MM.1S (cell line): Measurements from ENCODE around the gene DONSON.

Experiments
- CTCF ChIP-seq: fragments of 300-600 bp; sonication (generic); IDR thresholded peaks from 2 replicates; pipeline ENCODE4 v1.5.1; 2016; ENCODE audit warnings: antibody characterized with exemption, low read length, mixed read lengths
- EZH2 ChIP-seq: fragments of 300-600 bp; sonication (generic); optimal IDR thresholded peaks from 2 replicates; pipeline ENCODE3; 2017; ENCODE audit warnings: low read depth, mild to moderate bottlenecking, antibody characterized with exemption, low read length, mixed read lengths
- EZH2phosphoT487 ChIP-seq: fragments of 300-600 bp; sonication (generic); IDR thresholded peaks from 2 replicates; pipeline ENCODE4 v1.6.1; 2018; ENCODE audit warnings: antibody characterized with exemption, low read length

- TF ChIP-seq EZH2phosphoT487 (no peak), CTCF (no peak), EZH2 (no peak)
Observed at GRCh38 chr21:33554982-33555344, 33.5 kb downstream of the DONSON start.
